ENCODE data around the gene MCF2L.

- TF ChIP-seq DLX4 (CRISPR knock-in tag; IDR thresholded peaks at IDR 0.05): no peak
- TF ChIP-seq EP300 (IDR thresholded peaks at IDR 0.05; ENCODE audit: low read length): no peak
- TF ChIP-seq CCAR2 (IDR thresholded peaks at IDR 0.05; ENCODE audit: low read depth, low read length): no peak
- TF ChIP-seq ZBTB43 (CRISPR knock-in tag; IDR thresholded peaks at IDR 0.05): no peak
- TF ChIP-seq E2F8 (IDR thresholded peaks at IDR 0.05; ENCODE audit: low read depth, partially characterized antibody): no peak
- TF ChIP-seq ATF7 (IDR thresholded peaks at IDR 0.05): no peak
- TF ChIP-seq POLR2A (conservative IDR thresholded peaks at IDR 0.05): no peak
- no peak for TF ChIP-seq PHF20 (IDR thresholded peaks at IDR 0.05; ENCODE audit: partially characterized antibody)
- TF ChIP-seq ELF1 (tag; IDR thresholded peaks at IDR 0.05): no peak
These were observed 44.6 kb upstream of the MCF2L start for GRCh38 chr13:112924365-112924764.

Measured in K562 (cell line).